H9 (cell line): ENCODE data around the gene ANKRD52. TPM values are rescaled to one million over a fixed set of nuclear protein-coding genes. Genes with fewer than 3 reads are reported as not detected.

Source experiments
- DNase-seq: peaks from one replicate; pipeline ENCODE4 v3.0.0-alpha.2; 2017
- H2AFZ ChIP-seq: one replicate; pipeline ENCODE4 v1.6.1; 2013; ENCODE audit warnings: mild to moderate bottlenecking, low read length, control low read depth, moderate library complexity
- H2AK5ac ChIP-seq: 2 replicates; pipeline ENCODE4 v1.6.1; 2013; ENCODE audit warnings: low read length, control low read depth, mixed read lengths; ENCODE audit not compliant: insufficient read length
- H2BK120ac ChIP-seq: one replicate; pipeline ENCODE4 v1.6.1; 2013; ENCODE audit warnings: low read depth, mild to moderate bottlenecking, low read length, control low read depth, inconsistent platforms; ENCODE audit not compliant: poor library complexity, severe bottlenecking
- H2BK12ac ChIP-seq: 2 replicates; pipeline ENCODE4 v1.6.1; 2013; ENCODE audit warnings: low read length, control low read depth, mixed read lengths, low read depth; ENCODE audit not compliant: insufficient read length
- H2BK15ac ChIP-seq: 2 replicates; pipeline ENCODE4 v1.6.1; 2013; ENCODE audit warnings: low read depth, low read length, control low read depth
- H2BK20ac ChIP-seq: one replicate; pipeline ENCODE4 v1.6.1; 2013; ENCODE audit warnings: low read depth, mild to moderate bottlenecking, low read length, control low read depth, inconsistent platforms; ENCODE audit not compliant: poor library complexity, severe bottlenecking
- H2BK5ac ChIP-seq: 2 replicates; pipeline ENCODE4 v1.6.1; 2013; ENCODE audit warnings: low read length, control low read depth, mixed read lengths; ENCODE audit not compliant: insufficient read length
- H3K14ac ChIP-seq: 2 replicates; pipeline ENCODE4 v1.6.1; 2013; ENCODE audit warnings: low read length, control low read depth; ENCODE audit not compliant: insufficient read depth
- H3K18ac ChIP-seq: 2 replicates; pipeline ENCODE4 v1.6.1; 2013; ENCODE audit warnings: low read depth, mild to moderate bottlenecking, mixed read lengths, low read length, control low read depth; ENCODE audit not compliant: insufficient read length
- H3K23ac ChIP-seq: 2 replicates; pipeline ENCODE4 v1.6.1; 2013; ENCODE audit warnings: low read length, control low read depth, mixed read lengths, low read depth; ENCODE audit not compliant: insufficient read length
- H3K23me2 ChIP-seq: 2 replicates; pipeline ENCODE4 v1.6.1; 2013; ENCODE audit warnings: low read depth, mild to moderate bottlenecking, mixed read lengths, low read length, control low read depth; ENCODE audit not compliant: insufficient read length, poor library complexity, severe bottlenecking
- H3K27ac ChIP-seq: 2 replicates; pipeline ENCODE4 v1.5.1; 2013; ENCODE audit warnings: low read length, control low read depth, mixed read lengths, low read depth; ENCODE audit not compliant: insufficient read length
- H3K27me3 ChIP-seq: 2 replicates; pipeline ENCODE4 v1.6.1; 2013; ENCODE audit warnings: low read length, control low read depth, inconsistent platforms; ENCODE audit not compliant: insufficient read depth
- H3K4ac ChIP-seq: 2 replicates; pipeline ENCODE4 v1.6.1; 2013; ENCODE audit warnings: low read depth, mild to moderate bottlenecking, control low read depth, inconsistent platforms, low read length, moderate library complexity
- H3K4me1 ChIP-seq: 2 replicates; pipeline ENCODE4 v1.6.1; 2013; ENCODE audit warnings: low read length, control low read depth, inconsistent platforms; ENCODE audit not compliant: insufficient read depth
- H3K4me2 ChIP-seq: 2 replicates; pipeline ENCODE4 v1.6.1; 2013; ENCODE audit warnings: low read length, control low read depth, mixed read lengths; ENCODE audit not compliant: insufficient read length, insufficient read depth
- H3K56ac ChIP-seq: 2 replicates; pipeline ENCODE4 v1.6.1; 2013; ENCODE audit warnings: low read depth, mild to moderate bottlenecking, mixed read lengths, low read length, control low read depth; ENCODE audit not compliant: insufficient read length
- H3K79me1 ChIP-seq: 2 replicates; pipeline ENCODE4 v1.6.1; 2013; ENCODE audit warnings: low read depth, mild to moderate bottlenecking, moderate library complexity, low read length, control low read depth, inconsistent platforms; ENCODE audit not compliant: insufficient read depth, poor library complexity, severe bottlenecking
- H3K79me2 ChIP-seq: 2 replicates; pipeline ENCODE4 v1.6.1; 2013; ENCODE audit warnings: low read length, control low read depth, inconsistent platforms; ENCODE audit not compliant: insufficient read depth
- H3K9ac ChIP-seq: 2 replicates; pipeline ENCODE4 v1.6.1; 2013; ENCODE audit warnings: low read length, control low read depth, mixed read lengths; ENCODE audit not compliant: insufficient read length; ENCODE audit errors: extremely low read depth
- H3K9me3 ChIP-seq: one replicate; pipeline ENCODE4 v1.6.1; 2013; ENCODE audit warnings: low read depth, low read length, inconsistent platforms; ENCODE audit not compliant: control insufficient read depth
- H3T11ph ChIP-seq: one replicate; pipeline ENCODE4 v1.6.1; 2013; ENCODE audit warnings: mild to moderate bottlenecking, low read length, control low read depth, inconsistent platforms
- H4K20me1 ChIP-seq: one replicate; pipeline ENCODE4 v1.6.1; 2013; ENCODE audit not compliant: control insufficient read depth, insufficient read length, insufficient read depth
- H4K5ac ChIP-seq: 2 replicates; pipeline ENCODE4 v1.6.1; 2013; ENCODE audit warnings: low read depth, mild to moderate bottlenecking, mixed read lengths, low read length, control low read depth; ENCODE audit not compliant: insufficient read length
- H4K8ac ChIP-seq: replicated peaks from 2 replicates; pipeline ENCODE4 v1.6.1; 2013; ENCODE audit warnings: low read length, control low read depth, mixed read lengths, low read depth; ENCODE audit not compliant: insufficient read length
- H4K91ac ChIP-seq: 2 replicates; pipeline ENCODE4 v1.6.1; 2013; ENCODE audit warnings: low read depth, mild to moderate bottlenecking, moderate library complexity, mixed read lengths, low read length, control low read depth; ENCODE audit not compliant: insufficient read length
- H3K27ac Mint-ChIP-seq, 3 experiments: 2 replicates in 2 of 3; 3 replicates in 1 of 3; pipeline ENCODE4 v1.8.0; 2020 to 2021; ENCODE audit warnings: mixed read lengths in 3 of 3, mild to moderate bottlenecking in 1 of 3, moderate library complexity in 1 of 3
- H3K27me3 Mint-ChIP-seq: 2 replicates; pipeline ENCODE4 v1.8.0; 2021; ENCODE audit warnings: low read depth, mild to moderate bottlenecking, moderate library complexity, mixed read lengths
- H3K36me3 Mint-ChIP-seq, 3 experiments: 2 replicates in 2 of 3; 3 replicates in 1 of 3; pipeline ENCODE4 v1.8.0; 2020 to 2021; ENCODE audit warnings: low read depth in 3 of 3, mixed read lengths in 3 of 3; ENCODE audit not compliant: insufficient read depth in 1 of 3
- H3K4me1 Mint-ChIP-seq, 2 experiments: 2 replicates each; pipeline ENCODE4 v1.8.0; 2020; ENCODE audit warnings: mixed read lengths in 2 of 2
- H3K4me3 Mint-ChIP-seq, 2 experiments: 2 replicates in 1 of 2; 3 replicates in 1 of 2; pipeline ENCODE4 v1.8.0; 2020 to 2021; ENCODE audit warnings: mild to moderate bottlenecking in 2 of 2, mixed read lengths in 2 of 2, moderate library complexity in 1 of 2
- H3K9me3 Mint-ChIP-seq, 2 experiments: 2 replicates in 1 of 2; 3 replicates in 1 of 2; pipeline ENCODE4 v1.8.0; 2020; ENCODE audit warnings: mild to moderate bottlenecking in 2 of 2, mixed read lengths in 2 of 2, moderate library complexity in 1 of 2
- CTCF ChIP-seq: fragments of 200-600 bp; sonication (generic); conservative IDR thresholded peaks from 3 replicates; pipeline ENCODE4 v1.8.0; 2021; ENCODE audit warnings: antibody characterized with exemption, mild to moderate bottlenecking
- WGBS: extraction: QIAGEN DNeasy Blood & Tissue Kit; methylation state at CpG from one replicate; pipeline ENCODE4 v1.1.7; 2013; ENCODE audit warnings: missing lambda C conversion rate, low lambda C conversion rate, mixed read lengths; ENCODE audit not compliant: insufficient read length; ENCODE audit errors: extremely low coverage; 5-methylcytosine and 5-hydroxymethylcytosine counted together
- total RNA-seq: library from RNA; stranded (reverse); gene quantifications from 2 replicates; pipeline ENCODE4 v1.2.1, GENCODE V29; 2021

The ANKRD52 gene
- total RNA-seq, 1 experiment from 2014 or later = 33.4 TPM

GRCh38 chr12:56271031-56271430 is 12.8 kb upstream of the ANKRD52 start:
- H3K14ac ChIP-seq = no peak overlapping the region
- no peak for DNase-seq
- Mint-ChIP-seq H3K27me3 (no peaks in the 10 kb centered on the region), H3K9me3 (no peaks in the 10 kb centered on the region; a peak in 1 of 5 replicates), H3K4me3 (peak overlapping the region in 1 of 2 experiments; percentile 12; a peak in 2 of 5 replicates), H3K4me1 (peaks cover 11 to 12% of the 10 kb centered on the region in 2 experiments), H3K36me3 (peaks cover 35 to 70% (median 55%) of the 10 kb centered on the region in 3 experiments; a peak in 6 of 7 replicates), H3K27ac (no peak overlapping the region)
- H2BK5ac ChIP-seq = no peak overlapping the region
- H3K27ac ChIP-seq = no peak overlapping the region
- no peaks in the 10 kb centered on the region for H4K20me1 ChIP-seq
- H3T11ph ChIP-seq = no peak overlapping the region
- no peak overlapping the region for H3K9ac ChIP-seq
- H4K5ac ChIP-seq = no peak overlapping the region
- TF ChIP-seq CTCF = peak; percentile 68
- H3K9me3 ChIP-seq = no peaks in the 10 kb centered on the region
- H3K79me2 ChIP-seq = no peaks in the 10 kb centered on the region
- no peaks in the 10 kb centered on the region for H3K79me1 ChIP-seq
- no peak overlapping the region for H3K23ac ChIP-seq
- no peak overlapping the region for H2BK15ac ChIP-seq
- H3K27me3 ChIP-seq = no peaks in the 10 kb centered on the region
- no peak overlapping the region for H3K4ac ChIP-seq
- WGBS = no CpG with 5 or more reads among the region's 1 CpG
- H2AFZ ChIP-seq = no peak overlapping the region
- H3K56ac ChIP-seq = no peak overlapping the region
- H3K4me1 ChIP-seq = no peaks in the 10 kb centered on the region
- H3K18ac ChIP-seq = no peak overlapping the region
- peaks cover 3% of the 10 kb centered on the region for H3K23me2 ChIP-seq
- H2BK20ac ChIP-seq = no peak overlapping the region
- no peak overlapping the region for H4K91ac ChIP-seq
- no peak overlapping the region for H2BK120ac ChIP-seq
- no peak overlapping the region for H4K8ac ChIP-seq
- no peak overlapping the region for H3K4me2 ChIP-seq
- H2AK5ac ChIP-seq = no peak overlapping the region
- H2BK12ac ChIP-seq = no peak overlapping the region
